ENCODE results near the gene SAA2.
"Not testable (repeated sequence)": the region's sequence is repeated elsewhere in the genome, so short reads cannot be mapped to it uniquely, and the experiment has no call there.

The SAA2 gene

DNA sequence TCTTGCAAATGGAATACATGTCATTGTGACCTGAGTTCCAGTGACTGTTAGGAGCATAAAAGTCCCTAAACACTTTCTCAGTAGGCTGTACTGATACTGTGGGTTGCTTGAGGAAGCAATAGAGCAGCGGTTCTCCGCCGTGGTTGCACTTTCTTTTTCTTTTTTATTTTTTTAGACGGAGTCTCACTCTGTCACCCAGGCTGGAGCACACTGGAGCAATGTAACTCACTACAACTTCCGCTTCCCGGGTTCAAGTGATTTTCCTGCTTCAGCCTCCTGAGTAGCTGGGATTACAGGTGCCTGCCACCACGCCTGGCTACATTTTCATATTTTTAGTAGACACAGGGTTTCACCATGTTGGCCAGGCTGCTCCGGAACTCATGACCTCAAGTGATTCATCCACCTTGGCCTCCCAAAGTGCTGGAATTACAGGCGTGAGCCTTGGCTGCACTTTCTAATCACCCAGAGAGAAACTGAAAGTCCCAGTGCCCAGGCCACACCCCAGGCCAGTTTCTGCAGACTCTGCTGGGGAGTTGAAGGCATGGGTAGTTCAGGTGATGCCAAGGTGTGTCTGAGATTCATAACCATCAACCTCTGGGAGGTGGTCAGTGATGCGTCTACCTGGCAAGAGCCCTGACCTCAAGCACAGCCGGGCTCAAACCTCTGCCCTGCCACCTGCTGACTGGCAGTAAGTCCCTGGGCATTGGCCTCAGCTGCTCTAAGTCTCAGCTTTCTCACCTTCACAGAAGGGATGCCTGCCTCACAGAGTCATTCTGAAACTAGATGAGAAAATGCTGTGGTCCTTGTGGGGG, 1.9 kb downstream of the SAA2 start:
- DNase-seq = not testable (repeated sequence)

- no peak for DNase-seq
Observed at GRCh38 chr11:18245396-18245795, 3.1 kb downstream of the SAA2 start.

GRCh38 chr11:18243783-18244362, 4.6 kb downstream of the SAA2 start:
- DNase-seq = peak; percentile 11

- DNase-seq = no peak
Observed at GRCh38 chr11:18239655-18240054, 8.8 kb downstream of the SAA2 start.

- no peak for DNase-seq
Observed at GRCh38 chr11:18236664-18237356, 11.7 kb downstream of the SAA2 start, which contains the start of gene SAA4. Gene SAA4 (minus strand): TSS chr11:18236802. CDS start chr11:18235926, 876 bp downstream.

DNA sequence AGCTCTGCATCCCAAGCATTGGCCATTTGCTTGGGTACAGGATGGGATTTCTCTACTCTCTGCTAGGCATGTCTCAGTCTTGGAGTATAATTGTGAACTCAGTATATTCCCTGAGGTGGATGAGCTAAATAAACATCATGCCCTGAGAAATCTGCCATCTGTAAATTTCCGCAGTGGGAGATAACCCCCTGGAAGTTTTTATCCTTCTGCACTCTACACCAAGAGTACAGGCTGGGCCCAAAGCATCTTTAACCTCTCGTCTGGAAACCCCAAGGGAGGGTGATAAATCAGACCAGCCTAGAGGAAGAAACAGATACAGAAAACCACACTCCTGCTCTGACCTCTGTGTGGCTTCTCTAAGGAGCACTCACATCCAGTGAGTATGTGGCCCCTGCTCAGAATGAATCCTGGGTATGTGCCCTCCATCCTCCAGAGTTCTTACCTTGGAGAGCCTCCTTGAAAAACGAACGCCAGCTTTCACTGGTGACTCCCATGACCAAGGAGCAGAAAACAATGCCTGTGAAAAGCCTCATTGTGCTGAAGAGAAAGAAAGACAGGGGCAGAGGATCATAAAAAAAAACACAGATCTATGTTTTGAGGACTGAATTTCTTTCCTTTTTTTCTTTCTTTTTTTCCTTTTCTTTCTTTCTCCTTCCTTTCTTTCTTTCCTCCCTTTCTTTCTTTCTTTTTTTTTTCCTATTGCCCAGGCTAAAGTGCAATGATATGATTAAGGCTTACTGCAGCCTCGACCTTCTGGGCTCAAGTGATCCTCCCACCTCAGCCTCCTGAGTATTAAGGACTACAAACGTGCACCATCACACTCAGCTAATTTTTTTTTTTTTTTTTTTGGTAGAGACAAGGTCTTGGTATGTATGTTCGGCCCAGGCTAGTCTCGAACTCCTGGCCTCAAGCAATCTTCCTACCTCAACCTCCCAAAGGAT, 12.8 kb downstream of the SAA2 start:
- DNase-seq = no peak

DNA sequence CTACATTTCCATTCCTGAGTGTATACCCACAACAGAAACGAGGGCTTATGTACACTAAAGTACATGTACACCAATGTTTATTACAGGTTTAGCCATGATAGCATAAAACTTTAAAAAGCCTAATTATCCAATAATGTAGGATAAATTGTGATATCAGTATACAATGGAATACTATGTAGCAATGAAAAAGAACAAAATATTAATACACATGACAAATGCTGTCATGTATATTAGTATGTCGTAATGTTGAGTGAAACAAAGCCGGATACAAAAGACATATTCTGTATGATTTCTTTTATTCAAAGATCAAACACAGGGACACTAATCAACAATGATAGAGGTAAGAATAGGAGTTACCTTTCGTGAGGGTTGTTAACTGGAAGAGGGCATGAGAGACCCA, 14.6 kb downstream of the SAA2 start:
- no peak for DNase-seq

- DNase-seq = no peak
Observed at GRCh38 chr11:18230859-18231258, 17.6 kb downstream of the SAA2 start.

- no peak for DNase-seq
Observed at GRCh38 chr11:18229501-18229900, 19.0 kb downstream of the SAA2 start.

DNA sequence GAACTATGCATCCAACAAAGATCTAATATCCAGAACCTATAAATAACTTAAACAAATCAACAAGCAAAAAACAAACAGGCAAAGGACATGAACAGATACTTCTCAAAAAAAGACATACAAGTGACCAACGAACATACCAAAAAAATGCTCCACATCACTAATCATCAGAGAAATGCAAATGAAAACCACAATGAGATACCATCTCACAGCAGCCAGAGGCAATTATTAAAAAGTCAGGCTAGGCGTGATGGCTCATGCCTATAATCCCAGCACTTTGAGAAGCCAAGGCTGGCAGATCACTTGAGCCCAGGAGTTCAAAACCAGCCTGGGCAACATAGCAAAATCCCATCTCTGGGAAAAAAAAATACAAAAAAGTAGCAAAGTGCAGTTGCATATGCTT, 22.6 kb downstream of the SAA2 start:
- no peak for DNase-seq

GRCh38 chr11:18223591-18224387, 24.7 kb downstream of the SAA2 start:
- DNase-seq = no peak

- no peak for DNase-seq
Observed at GRCh38 chr11:18222814-18223421, 25.6 kb downstream of the SAA2 start.

- no peak for DNase-seq
Observed at GRCh38 chr11:18221274-18221876, 27.1 kb downstream of the SAA2 start.

- DNase-seq = no peak
Observed at GRCh38 chr11:18209058-18209457, 39.4 kb downstream of the SAA2 start.

- no peak for DNase-seq
Observed at GRCh38 chr11:18204771-18205170, 43.7 kb downstream of the SAA2 start.

DNA sequence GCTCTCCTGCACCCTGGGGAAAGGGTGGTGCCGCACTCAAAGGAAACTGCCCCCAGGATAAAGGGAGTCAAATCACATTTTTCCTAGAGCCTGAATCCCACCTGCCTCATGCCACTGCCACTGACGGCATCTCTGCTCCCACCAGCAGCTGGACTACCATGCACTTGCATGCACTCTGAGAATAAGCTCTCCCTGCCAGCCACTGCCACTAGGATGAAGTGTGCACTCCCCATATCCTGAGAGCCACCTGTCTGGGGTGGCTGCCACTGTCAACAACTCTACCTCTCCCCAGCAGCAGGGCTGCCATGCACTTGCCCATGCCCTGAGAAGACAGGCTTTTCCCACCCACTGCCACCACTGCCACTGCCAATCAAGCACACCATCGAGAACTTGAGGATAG, 44.2 kb downstream of the SAA2 start:
- no peak for DNase-seq

GRCh38 chr11:18203723-18204122, 44.7 kb downstream of the SAA2 start:
- no peak for DNase-seq

DNA sequence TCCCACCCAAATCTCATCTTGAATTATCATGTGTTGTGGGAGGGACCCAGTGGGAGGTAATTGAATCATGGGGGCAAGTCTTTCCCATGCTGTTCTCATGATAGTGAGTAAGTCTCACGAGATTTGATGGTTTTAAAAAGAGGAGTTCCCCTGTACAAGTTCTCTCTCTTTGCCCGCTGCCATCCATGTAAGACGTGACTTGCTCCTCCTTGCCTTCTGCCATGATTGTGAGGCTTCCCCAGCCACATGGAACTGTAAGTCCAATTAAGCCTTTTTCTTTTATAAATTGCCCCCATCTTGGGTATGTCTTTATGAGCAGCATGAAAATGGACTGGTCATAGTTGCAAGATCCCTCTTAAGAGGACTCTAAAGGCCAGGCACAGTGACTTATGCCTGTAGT, 50.7 kb downstream of the SAA2 start:
- not testable (repeated sequence) for DNase-seq

- no peak for DNase-seq
Observed at GRCh38 chr11:18196532-18196931, 51.9 kb downstream of the SAA2 start.

Measured in NCI-H1694 (cell line).